HFFc6 (cell line): ENCODE data around the gene SETBP1. TPM values are rescaled to one million over a fixed set of nuclear protein-coding genes. Genes with fewer than 3 reads are reported as not detected.

ENCODE experiments used
- DNase-seq: peaks from one replicate; pipeline ENCODE4 v3.0.0-alpha.2; 2018
- H3K27ac Mint-ChIP-seq: 2 replicates; pipeline ENCODE4 v1.8.0; 2020; ENCODE audit warnings: mild to moderate bottlenecking, mixed read lengths
- H3K27me3 Mint-ChIP-seq: 2 replicates; pipeline ENCODE4 v1.8.0; 2021; ENCODE audit warnings: mild to moderate bottlenecking, moderate library complexity, mixed read lengths; ENCODE audit not compliant: insufficient read depth
- H3K36me3 Mint-ChIP-seq: 2 replicates; pipeline ENCODE4 v1.8.0; 2021; ENCODE audit warnings: low read depth, mixed read lengths
- H3K4me1 Mint-ChIP-seq: 2 replicates; pipeline ENCODE4 v1.8.0; 2020; ENCODE audit warnings: low read depth, mixed read lengths
- H3K4me3 Mint-ChIP-seq: 2 replicates; pipeline ENCODE4 v1.8.0; 2020; ENCODE audit warnings: mild to moderate bottlenecking, moderate library complexity, mixed read lengths
- H3K9me3 Mint-ChIP-seq: 2 replicates; pipeline ENCODE4 v1.8.0; 2020; ENCODE audit warnings: mild to moderate bottlenecking, mixed read lengths
- CTCF ChIP-seq: fragments of 200-600 bp; sonication (generic); IDR thresholded peaks from 2 replicates; pipeline ENCODE4 v1.5.0; 2021; ENCODE audit warnings: antibody characterized with exemption, mild to moderate bottlenecking
- total RNA-seq, 6 experiments: library from RNA; stranded (reverse); fragmentation: NEBNext Ultra II Directional; extraction: Animal tissue kit (Norgen Biotek cat#: 25700); gene quantifications; 2 replicates in 1 of 6; 3 replicates in 5 of 6; pipeline ENCODE4 v1.2.3, GENCODE V29; 2021

Gene SETBP1
- total RNA-seq, 6 experiments from 2014 or later: 0.03 to 0.40 (median 0.09) TPM

- H3K4me1 Mint-ChIP-seq: peaks cover 5% of the 10 kb centered on the region; the same call in 1 of the 2 replicates
- TF ChIP-seq CTCF: no peak
- no peak overlapping the region for H3K27ac Mint-ChIP-seq
- no peaks in the 10 kb centered on the region for H3K36me3 Mint-ChIP-seq
- H3K4me3 Mint-ChIP-seq: no peak overlapping the region
- DNase-seq: no peak
- no peaks in the 10 kb centered on the region; the same call in none of the 2 replicates for H3K27me3 Mint-ChIP-seq
- H3K9me3 Mint-ChIP-seq: no peaks in the 10 kb centered on the region
Observed at GRCh38 chr18:44704135-44704789, 23.6 kb downstream of the SETBP1 start.

DNA sequence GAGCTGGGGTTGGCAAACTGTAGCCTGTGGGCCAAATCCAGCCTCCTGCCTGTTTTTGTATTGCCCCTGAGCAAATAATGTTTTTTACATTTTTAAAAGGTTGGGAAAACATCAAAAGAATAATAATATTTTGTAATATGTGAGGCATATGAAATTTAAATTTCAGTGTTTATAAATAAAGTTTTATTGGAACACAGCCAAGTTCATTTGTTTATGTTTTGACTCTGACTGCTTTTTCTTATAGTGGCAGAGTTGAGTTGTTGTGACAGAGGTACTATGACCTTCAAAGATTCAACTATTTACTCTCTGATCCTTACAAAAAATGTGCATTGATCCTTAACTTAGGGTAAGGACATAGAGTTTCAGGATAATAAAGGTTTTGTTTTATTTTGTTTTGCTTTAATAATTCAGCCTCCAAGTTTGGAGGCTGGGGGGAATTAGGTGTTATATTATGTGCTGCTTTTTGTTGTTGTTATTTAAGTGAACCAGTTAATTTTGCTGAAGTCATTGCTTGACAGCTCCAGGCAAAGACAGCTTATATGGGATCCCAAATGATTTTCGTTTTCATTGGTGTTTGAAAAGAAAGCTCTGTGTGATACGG is 24.5 kb downstream of the SETBP1 start:
- Mint-ChIP-seq H3K9me3 (no peaks in the 10 kb centered on the region), H3K4me1 (peaks cover 5% of the 10 kb centered on the region; the same call in 1 of the 2 replicates), H3K27me3 (peaks cover 2% of the 10 kb centered on the region), H3K36me3 (no peaks in the 10 kb centered on the region), H3K27ac (no peak overlapping the region), H3K4me3 (no peak overlapping the region)
- no peak for DNase-seq
- TF ChIP-seq CTCF: no peak

GRCh38 chr18:44708451-44709083 is 27.9 kb downstream of the SETBP1 start:
- Mint-ChIP-seq H3K9me3 (no peaks in the 10 kb centered on the region; the same call in 1 of the 2 replicates), H3K36me3 (no peaks in the 10 kb centered on the region), H3K27ac (no peak overlapping the region), H3K4me3 (no peak overlapping the region), H3K27me3 (peaks cover 5% of the 10 kb centered on the region), H3K4me1 (peaks cover 5% of the 10 kb centered on the region; the same call in 1 of the 2 replicates)
- no peak for DNase-seq
- no peak for TF ChIP-seq CTCF

GRCh38 chr18:44709307-44710126 is 28.8 kb downstream of the SETBP1 start:
- Mint-ChIP-seq H3K27me3 (peaks cover 5% of the 10 kb centered on the region), H3K36me3 (no peaks in the 10 kb centered on the region), H3K27ac (no peak overlapping the region), H3K9me3 (no peaks in the 10 kb centered on the region; the same call in 1 of the 2 replicates), H3K4me1 (peaks cover 7% of the 10 kb centered on the region; the same call in 1 of the 2 replicates), H3K4me3 (no peak overlapping the region)
- TF ChIP-seq CTCF: no peak
- no peak for DNase-seq

DNA sequence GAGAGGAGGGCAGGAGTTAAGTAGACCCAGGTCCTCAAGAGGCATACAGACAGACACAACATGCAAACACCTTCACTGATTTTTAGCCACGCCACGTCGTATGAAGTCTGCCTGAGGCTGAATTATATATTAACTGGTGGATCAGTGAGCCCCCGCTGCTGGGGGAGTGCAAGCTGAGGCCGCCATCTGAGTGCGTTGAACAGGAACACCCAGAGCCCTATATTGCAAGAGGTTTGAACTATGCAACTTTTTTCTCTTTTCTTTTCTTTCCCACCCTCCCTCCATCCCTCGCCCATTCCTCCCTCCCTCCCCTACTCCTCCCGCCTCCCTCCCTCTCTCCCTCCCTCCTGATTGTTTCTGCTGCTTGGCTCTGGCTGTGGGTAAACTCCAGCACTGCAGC is 30.2 kb downstream of the SETBP1 start:
- Mint-ChIP-seq H3K4me1 (peaks cover 21% of the 10 kb centered on the region; the same call in 1 of the 2 replicates), H3K36me3 (no peaks in the 10 kb centered on the region), H3K27me3 (peaks cover 5% of the 10 kb centered on the region)

More for the DNA sequence above, 30.2 kb downstream of the SETBP1 start:
- Mint-ChIP-seq H3K9me3 (no peaks in the 10 kb centered on the region; the same call in 1 of the 2 replicates), H3K4me3 (no peak overlapping the region), H3K27ac (no peak overlapping the region)
- TF ChIP-seq CTCF: no peak
- DNase-seq: no peak
